HG03565 (cell line): ENCODE results near the gene PODXL.
"Not testable (repeated sequence)": the region's sequence is repeated elsewhere in the genome, so short reads cannot be mapped to it uniquely, and the experiment has no call there.

Experiments
- ATAC-seq: cut with Tn5 transposase; IDR thresholded peaks from one replicate; pipeline ENCODE4 v1.9.1; 2021; ENCODE audit warnings: mild to moderate bottlenecking, moderate library complexity; ENCODE audit not compliant: unreplicated experiment

The PODXL gene

GRCh38 chr7:131497454-131497853 lies 59.0 kb downstream of the PODXL start:
- no peak for ATAC-seq

GRCh38 chr7:131495669-131496498 lies 60.5 kb downstream of the PODXL start:
- ATAC-seq, result no peak

- ATAC-seq, result no peak
These were observed 62.2 kb downstream of the PODXL start for GRCh38 chr7:131494182-131494581.

- ATAC-seq, result no peak
These were observed 62.8 kb downstream of the PODXL start for GRCh38 chr7:131493581-131493980.

- ATAC-seq, result no peak
These were observed 63.3 kb downstream of the PODXL start for GRCh38 chr7:131493081-131493480.

- ATAC-seq, result no peak
These were observed 66.5 kb downstream of the PODXL start for GRCh38 chr7:131489881-131490280.

- no peak for ATAC-seq
These were observed 67.2 kb downstream of the PODXL start for GRCh38 chr7:131489196-131489595.

- no peak for ATAC-seq
These were observed 68.1 kb downstream of the PODXL start for GRCh38 chr7:131488361-131488760.

GRCh38 chr7:131487217-131487616 lies 69.2 kb downstream of the PODXL start:
- no peak for ATAC-seq

- ATAC-seq, result no peak
These were observed 70.1 kb downstream of the PODXL start for GRCh38 chr7:131486346-131486745.

GRCh38 chr7:131483586-131483985 lies 72.8 kb downstream of the PODXL start:
- no peak for ATAC-seq

- peak; percentile 39 for ATAC-seq
These were observed 73.6 kb downstream of the PODXL start for GRCh38 chr7:131482800-131483199.

- ATAC-seq, result no peak
These were observed 75.8 kb downstream of the PODXL start for GRCh38 chr7:131480384-131481315.

- ATAC-seq, result no peak
These were observed 79.7 kb downstream of the PODXL start for GRCh38 chr7:131476740-131477139.

GRCh38 chr7:131471250-131472004 lies 85.0 kb downstream of the PODXL start:
- no peak for ATAC-seq

GRCh38 chr7:131467788-131468187 lies 88.6 kb downstream of the PODXL start:
- ATAC-seq, result no peak

- ATAC-seq, result no peak
These were observed 89.6 kb downstream of the PODXL start for GRCh38 chr7:131466735-131467365.

GRCh38 chr7:131462715-131463114 lies 93.7 kb downstream of the PODXL start:
- not testable (repeated sequence) for ATAC-seq

- no peak for ATAC-seq
These were observed 94.4 kb downstream of the PODXL start for GRCh38 chr7:131462059-131462458.

GRCh38 chr7:131459256-131459655 lies 97.2 kb downstream of the PODXL start:
- no peak for ATAC-seq

GRCh38 chr7:131456338-131456737 lies 100.1 kb downstream of the PODXL start:
- no peak for ATAC-seq
